Coronary artery (tissue), 2 donors: Measurements from ENCODE around the gene MDN1.
"Not testable (repeated sequence)": the region's sequence is repeated elsewhere in the genome, so short reads cannot be mapped to it uniquely, and the experiment has no call there.

Experiments
- DNase-seq: peaks from one replicate; pipeline ENCODE4 v3.0.0-alpha.2; 2017; ENCODE audit warnings: low spot score
- H3K27ac ChIP-seq, 2 donors: fragments of 200-600 bp; sonication (generic); one replicate each; pipeline ENCODE4 v1.5.1; 2016 to 2019
- H3K4me3 ChIP-seq: fragments of 200-600 bp; sonication (generic); 2 replicates; pipeline ENCODE4 v1.5.1; 2016; ENCODE audit warnings: mild to moderate bottlenecking, moderate library complexity
- CTCF ChIP-seq: fragments of 200-600 bp; sonication (generic); IDR thresholded peaks from one replicate; pipeline ENCODE4 v1.5.1; 2019; ENCODE audit warnings: antibody characterized with exemption

Gene MDN1

GRCh38 chr6:89643406-89643805 is 176.2 kb downstream of the MDN1 start:
- Histone ChIP-seq H3K27ac (no peak overlapping the region), H3K4me3 (no peak overlapping the region)
- no peak for TF ChIP-seq CTCF
- no peak for DNase-seq

- no peak overlapping the region for H3K27ac ChIP-seq
- no peak for DNase-seq
- H3K4me3 ChIP-seq: no peak overlapping the region
- no peak for TF ChIP-seq CTCF
These were observed 176.6 kb downstream of the MDN1 start for GRCh38 chr6:89642956-89643355.

- not testable (repeated sequence) for H3K27ac ChIP-seq, H3K4me3 ChIP-seq, DNase-seq
These were observed 178.0 kb downstream of the MDN1 start for GRCh38 chr6:89641581-89641980.

GRCh38 chr6:89640804-89641203 is 178.8 kb downstream of the MDN1 start:
- no peak overlapping the region for H3K27ac ChIP-seq
- H3K4me3 ChIP-seq: no peak overlapping the region
- no peak for TF ChIP-seq CTCF
- no peak for DNase-seq

- peak within 1 kb of the TSS; percentile 81 for H3K4me3 ChIP-seq
- H3K27ac ChIP-seq: peak within 1 kb of the TSS; percentile 89 to 90
- no peak for TF ChIP-seq CTCF
- peak; percentile 96 for DNase-seq
These were observed 181.0 kb downstream of the MDN1 start, which contains the start of gene LYRM2 for GRCh38 chr6:89638320-89639195. Gene LYRM2, minus strand, starts transcription at chr6:89638747. Its CDS starts 31 bp downstream, at chr6:89638716.

GRCh38 chr6:89637960-89638319 is 181.7 kb downstream of the MDN1 start:
- Histone ChIP-seq H3K27ac (peak overlapping the region; percentile 89 to 90), H3K4me3 (peak overlapping the region; percentile 81)
- no peak for TF ChIP-seq CTCF
- DNase-seq: no peak

- DNase-seq, H3K4me3 ChIP-seq, H3K27ac ChIP-seq: not testable (repeated sequence)
These were observed 183.2 kb downstream of the MDN1 start for GRCh38 chr6:89636412-89636811.

- DNase-seq: no peak
- Histone ChIP-seq H3K4me3 (no peak overlapping the region), H3K27ac (no peak overlapping the region)
- TF ChIP-seq CTCF: no peak
These were observed 189.1 kb downstream of the MDN1 start for GRCh38 chr6:89630488-89630887.
